Measurements from ENCODE around the gene FXYD5.
"Not testable (repeated sequence)": the region's sequence is repeated elsewhere in the genome, so short reads cannot be mapped to it uniquely, and the experiment has no call there.

Gene FXYD5

GRCh38 chr19:35194012-35194984 lies 39.8 kb downstream of the FXYD5 start:
- DNase-seq = no peak

GRCh38 chr19:35195830-35196229 lies 41.3 kb downstream of the FXYD5 start:
- DNase-seq = no peak

GRCh38 chr19:35196861-35197260 lies 42.3 kb downstream of the FXYD5 start:
- DNase-seq = not testable (repeated sequence)

GRCh38 chr19:35199481-35199880 lies 44.9 kb downstream of the FXYD5 start:
- DNase-seq = no peak

- DNase-seq = no peak
Observed at GRCh38 chr19:35202722-35203688, 48.5 kb downstream of the FXYD5 start.

- no peak for DNase-seq
Observed at GRCh38 chr19:35204799-35205732, 50.5 kb downstream of the FXYD5 start.

- DNase-seq = no peak
Observed at GRCh38 chr19:35205733-35206323, 51.3 kb downstream of the FXYD5 start.

GRCh38 chr19:35206379-35206778 lies 51.8 kb downstream of the FXYD5 start:
- no peak for DNase-seq

- DNase-seq = no peak
Observed at GRCh38 chr19:35206855-35207254, 52.3 kb downstream of the FXYD5 start.

- DNase-seq = no peak
Observed at GRCh38 chr19:35207391-35207871, 52.9 kb downstream of the FXYD5 start.

GRCh38 chr19:35208121-35208520 lies 53.6 kb downstream of the FXYD5 start:
- no peak for DNase-seq

GRCh38 chr19:35209646-35210045 lies 55.1 kb downstream of the FXYD5 start:
- DNase-seq = no peak

GRCh38 chr19:35211545-35212230 lies 57.2 kb downstream of the FXYD5 start:
- no peak for DNase-seq

- no peak for DNase-seq
Observed at GRCh38 chr19:35212241-35212640, 57.7 kb downstream of the FXYD5 start.

GRCh38 chr19:35213663-35214632 lies 59.4 kb downstream of the FXYD5 start:
- peak; percentile 97 for DNase-seq

GRCh38 chr19:35214766-35215422 lies 60.4 kb downstream of the FXYD5 start:
- no peak for DNase-seq

GRCh38 chr19:35216016-35216832 lies 61.7 kb downstream of the FXYD5 start:
- no peak for DNase-seq

All from COR-L47 (cell line).